HG03108 (cell line): Measurements from ENCODE around the gene ST6GAL1.
"Not testable (repeated sequence)": the region's sequence is repeated elsewhere in the genome, so short reads cannot be mapped to it uniquely, and the experiment has no call there.

ENCODE experiments used
- ATAC-seq: cut with Tn5 transposase; IDR thresholded peaks from one replicate; pipeline ENCODE4 v1.9.1; 2021; ENCODE audit warnings: moderate library complexity; ENCODE audit not compliant: unreplicated experiment

Gene ST6GAL1

DNA sequence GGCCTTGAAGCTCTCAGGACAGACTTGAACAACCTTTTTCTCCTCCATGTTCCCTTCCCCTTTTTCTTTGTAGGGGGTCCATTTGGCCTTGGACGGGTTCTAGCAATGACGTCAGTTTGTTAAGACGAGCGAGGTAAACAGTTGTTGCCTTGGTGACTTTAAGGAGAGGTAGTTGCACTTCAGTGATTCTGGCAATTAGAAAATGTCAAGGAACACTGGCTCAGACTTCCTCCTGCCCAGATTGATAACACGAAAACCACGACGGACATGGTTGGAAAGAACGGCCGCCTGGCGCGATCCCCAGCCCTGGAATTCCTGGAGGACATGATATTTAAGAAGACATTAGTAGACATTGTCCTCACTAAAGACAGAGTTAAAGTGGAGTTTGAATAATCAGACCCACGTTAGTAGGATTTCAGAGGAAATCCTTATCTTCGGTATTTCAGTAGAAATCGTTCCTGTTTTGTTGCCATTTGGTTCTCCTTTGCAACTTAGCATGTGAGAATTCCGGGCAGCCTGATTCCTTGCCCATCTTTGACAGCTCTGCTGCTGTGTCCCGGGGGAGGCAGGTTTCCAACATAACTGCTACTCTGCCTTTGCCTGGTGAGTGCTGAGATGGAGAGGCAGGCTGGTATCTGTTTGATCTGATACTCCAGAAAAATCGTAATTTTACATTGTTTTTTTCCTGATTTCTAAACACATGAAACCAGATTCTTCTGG is 87.3 kb downstream of the ST6GAL1 start:
- no peak for ATAC-seq

DNA sequence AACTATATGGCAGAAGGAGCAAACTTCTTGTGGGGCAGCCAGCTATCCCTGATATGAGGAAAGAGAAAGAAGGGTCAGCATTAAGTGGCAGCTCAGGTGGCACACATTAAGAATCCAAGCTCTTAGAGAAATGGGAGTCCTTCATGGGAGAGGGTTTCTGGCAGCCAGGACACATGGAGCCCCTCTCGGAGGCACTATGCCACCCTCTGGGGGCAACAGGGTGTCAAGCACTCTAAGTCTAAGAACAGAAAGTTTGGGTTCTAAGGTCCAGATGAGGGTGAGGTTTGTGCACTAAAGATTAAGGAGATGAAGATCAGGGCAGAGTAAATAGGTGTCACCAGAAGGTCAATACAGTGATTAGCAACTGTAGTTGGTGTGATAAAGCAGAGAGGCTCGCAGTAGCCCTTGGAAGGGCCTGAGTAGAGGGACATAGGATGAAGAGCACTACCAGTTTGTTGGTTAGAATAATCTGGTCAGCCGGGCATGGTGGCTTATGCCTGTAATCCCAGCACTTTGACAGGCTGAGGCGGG is 89.3 kb downstream of the ST6GAL1 start:
- ATAC-seq, result no peak

DNA sequence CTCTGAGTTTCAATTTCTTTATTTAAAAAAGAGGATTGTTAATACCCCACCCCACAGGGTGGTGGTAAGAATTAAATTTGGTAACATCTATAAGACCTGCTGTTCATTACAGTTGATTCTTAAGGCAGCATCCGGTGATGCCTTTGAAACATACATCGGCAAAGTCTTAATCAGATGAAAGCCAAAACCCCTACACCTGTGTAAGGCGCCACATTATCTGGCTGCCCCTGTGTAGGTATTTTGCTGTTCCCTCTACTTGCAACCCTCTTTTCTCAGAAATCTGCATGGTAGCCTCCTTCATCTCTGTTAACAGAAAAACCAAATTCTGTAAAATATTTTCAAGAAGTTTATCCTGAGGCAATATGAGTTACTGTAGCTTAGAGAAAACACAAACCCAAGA is 90.0 kb downstream of the ST6GAL1 start:
- ATAC-seq, result no peak

DNA sequence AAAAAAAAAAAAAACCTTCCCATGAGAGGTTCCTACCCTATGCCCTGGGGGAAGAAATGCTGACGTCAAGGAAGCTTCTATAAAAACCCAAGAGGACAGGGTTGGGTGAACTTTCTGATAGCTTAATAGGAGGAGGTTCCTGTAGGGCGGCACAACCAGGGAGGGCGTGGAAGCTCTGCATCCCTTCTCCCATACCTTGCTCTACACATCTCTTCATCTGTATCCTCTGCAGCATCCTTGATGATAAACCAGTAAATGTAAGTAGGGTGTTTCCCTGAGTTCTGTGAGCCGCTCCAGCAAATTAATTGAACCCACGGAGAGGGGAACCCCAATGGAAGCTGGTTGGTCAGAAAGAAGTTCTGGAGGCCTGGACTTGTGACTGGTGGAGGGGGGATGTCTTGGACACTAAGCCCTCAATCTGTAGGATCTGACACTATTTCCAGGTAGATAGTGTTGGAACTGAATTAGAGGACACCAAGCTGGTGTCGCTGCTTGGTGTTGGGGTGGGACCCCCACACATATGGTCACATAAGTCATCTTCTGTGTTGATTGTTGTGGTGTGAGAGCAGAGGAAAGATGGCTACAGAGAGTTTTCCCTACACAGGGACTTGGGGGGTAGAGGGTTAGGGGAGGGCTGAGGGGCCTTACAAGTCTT is 91.5 kb downstream of the ST6GAL1 start:
- peak; percentile 43 for ATAC-seq

DNA sequence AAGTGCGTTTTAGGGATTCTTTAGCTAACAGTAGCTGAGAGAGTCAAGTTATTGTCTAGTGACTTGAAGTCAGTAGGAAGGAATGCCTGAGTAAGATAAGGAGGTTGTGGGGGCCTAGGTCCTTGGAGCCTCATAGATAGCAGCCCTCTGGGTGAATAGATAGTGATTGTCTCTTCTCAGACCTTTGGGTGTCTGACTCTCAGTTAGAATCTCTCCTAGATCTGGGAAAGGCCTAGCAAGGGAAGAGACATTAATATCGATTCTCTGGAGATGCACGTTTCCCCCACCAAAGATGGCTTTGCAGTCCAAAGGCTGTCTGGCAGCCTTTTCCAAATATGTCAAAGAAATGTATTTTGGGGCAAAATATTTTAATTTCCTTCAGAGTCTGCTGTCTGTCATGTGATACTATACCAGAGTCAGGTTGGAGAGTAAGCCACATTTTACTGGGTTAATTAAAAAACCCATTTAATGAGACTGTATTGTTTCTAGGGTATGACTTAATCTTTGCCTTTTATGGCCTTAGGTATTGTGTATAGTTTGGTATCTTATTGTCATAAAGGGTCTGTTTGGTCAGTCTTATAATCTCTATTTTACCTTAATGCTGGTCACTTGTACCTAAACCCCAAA is 92.2 kb downstream of the ST6GAL1 start:
- ATAC-seq, result no peak

DNA sequence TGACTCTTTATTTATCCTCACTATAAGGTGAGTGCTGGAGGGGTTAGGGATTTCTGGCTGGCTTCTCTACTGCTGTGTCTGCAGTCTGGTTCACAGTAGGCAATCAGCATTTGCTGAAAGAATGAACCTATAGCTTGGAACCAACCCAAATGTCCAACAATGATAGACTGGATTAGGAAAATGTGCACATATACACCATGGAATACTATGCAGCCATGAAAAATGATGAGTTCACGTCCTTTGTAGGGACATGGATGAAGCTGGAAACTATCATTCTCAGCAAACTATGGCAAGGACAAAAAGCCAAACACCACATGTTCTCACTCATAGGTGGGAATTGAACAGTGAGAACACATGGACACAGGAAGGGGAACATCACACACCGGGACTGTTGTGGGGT is 93.0 kb downstream of the ST6GAL1 start:
- not testable (repeated sequence) for ATAC-seq

DNA sequence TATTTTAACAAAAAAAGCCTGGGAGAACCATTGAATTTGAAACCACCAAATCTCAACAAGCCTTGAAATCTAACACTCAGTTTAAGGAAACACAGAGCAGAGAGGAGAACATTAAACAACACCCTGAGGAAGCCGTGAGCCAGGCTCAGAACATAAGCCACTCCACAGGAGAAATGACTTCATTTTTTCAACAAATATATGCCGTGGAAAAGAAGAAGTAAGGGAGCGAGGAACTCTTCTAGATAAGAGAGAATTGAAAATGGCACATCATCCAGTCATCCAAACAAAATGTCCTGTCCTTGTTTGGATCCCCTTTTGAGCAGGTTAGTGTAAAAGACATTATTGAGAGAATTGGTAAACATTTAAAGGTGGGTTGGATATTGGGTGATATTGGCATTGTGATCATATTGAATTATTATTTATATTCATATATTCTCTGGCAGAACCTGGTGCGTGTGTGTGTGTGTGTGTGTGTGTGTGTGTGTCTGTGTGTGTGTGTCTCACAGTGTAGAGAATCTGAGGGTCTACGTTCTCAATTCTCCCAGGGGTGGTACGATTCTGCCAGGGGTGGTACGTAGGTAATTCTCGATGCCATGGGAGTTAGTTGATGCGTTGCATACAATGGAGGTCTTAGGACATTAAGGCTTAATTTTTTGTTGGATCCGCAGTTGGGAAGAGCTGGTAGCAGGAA is 94.4 kb downstream of the ST6GAL1 start:
- no peak for ATAC-seq

DNA sequence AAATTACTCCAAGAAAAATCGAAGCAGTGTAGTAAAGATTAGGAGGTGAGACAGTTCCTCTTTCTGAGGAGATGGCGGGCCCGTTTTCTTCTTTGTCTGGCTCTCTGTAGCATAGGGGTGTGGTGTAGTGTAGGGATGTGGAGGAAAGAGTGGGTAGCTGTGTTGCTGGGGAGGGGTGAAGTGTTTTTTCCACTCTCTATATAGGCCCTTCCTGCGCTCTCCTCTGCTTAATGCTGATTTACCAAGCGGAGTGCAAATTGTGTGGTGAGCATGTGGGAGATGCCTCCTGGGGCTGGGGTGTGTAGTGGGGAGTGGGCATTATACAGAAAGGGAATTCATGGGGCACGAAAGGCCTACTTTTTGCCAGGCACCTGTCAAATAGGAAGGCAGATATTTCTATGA is 94.9 kb downstream of the ST6GAL1 start:
- ATAC-seq, result peak; percentile 19

DNA sequence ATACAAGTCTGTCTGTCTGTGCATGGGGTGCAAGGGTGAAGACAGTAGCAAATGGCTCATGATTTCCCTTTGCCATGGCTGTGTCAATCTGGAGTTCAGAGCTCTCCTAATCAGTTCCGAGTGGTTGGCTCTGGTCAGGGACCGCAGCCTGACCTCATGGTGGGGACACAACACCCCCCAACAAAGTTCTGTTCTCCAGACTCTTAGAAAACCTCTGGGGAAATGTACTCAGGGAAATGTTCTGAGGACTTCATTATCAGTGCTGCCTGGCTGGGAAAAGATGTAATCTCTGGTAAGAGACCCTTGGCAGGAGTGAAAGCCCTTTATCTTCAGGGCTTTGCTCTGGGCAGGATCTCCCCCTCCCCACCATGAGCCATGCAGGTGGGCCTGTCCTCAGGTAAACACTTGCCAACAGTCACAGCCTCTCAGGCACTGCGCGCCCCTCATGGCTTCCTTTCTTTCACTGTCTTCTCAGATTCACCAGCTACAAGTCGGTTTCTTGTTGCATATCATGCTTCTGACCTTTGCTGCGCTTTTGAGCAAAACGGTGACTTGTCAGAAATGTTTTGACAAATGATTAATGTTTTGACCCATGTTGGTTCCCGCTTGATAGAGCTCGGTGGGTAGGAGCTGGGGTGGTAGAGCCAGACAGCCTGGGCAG is 95.5 kb downstream of the ST6GAL1 start:
- peak; percentile 22 for ATAC-seq

DNA sequence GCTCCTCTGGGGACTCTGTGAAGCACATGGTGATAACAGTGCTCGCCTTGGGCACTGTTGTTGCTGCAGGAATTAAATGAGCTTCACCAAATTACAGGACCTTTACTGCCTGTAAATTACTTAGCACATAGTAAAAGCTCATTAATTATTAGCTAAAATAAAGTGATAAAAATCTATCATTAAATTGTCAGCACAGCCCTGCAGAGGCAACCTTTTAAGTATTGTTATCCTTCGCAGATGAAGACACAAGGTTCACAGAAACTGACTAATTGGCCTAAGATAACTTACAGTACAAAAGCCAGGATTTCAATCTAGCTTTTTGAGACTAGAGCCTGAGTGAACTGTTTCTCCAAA is 96.0 kb downstream of the ST6GAL1 start:
- ATAC-seq, result no peak

DNA sequence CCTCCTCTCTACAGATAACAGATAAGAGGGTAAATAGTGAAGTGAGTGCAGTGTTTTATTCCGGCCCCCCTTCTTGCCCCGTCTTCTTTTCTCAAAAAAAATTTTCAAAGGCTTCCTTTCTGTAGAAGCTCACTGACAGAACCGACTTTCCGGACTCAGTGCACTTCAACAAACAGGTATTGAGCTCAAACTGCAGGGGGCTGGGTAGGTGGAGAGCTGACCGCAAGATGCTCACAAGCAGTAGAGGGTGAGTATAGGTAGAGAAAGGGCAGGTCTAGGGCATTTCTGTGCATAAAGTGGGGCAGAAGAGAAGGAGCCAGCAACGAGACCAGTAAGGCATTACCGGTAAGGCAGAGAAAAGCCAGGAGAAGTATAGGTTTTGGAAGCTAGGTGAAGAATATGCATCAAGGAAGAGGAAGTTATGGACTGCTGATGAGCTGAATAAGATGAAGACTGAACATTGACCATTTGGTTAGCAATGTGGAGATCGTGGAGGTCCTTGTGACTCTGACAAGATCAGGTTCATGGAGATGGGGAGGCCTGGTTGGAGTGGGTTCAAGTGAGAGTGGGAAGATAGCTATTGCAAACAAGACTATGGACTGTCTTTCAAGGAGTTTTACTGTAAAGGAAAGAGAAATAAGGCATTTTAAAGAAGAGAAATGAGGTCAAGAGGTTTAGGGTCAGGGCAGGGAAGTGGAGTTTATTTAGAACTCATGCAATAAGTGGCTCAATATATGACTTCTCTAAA is 97.4 kb downstream of the ST6GAL1 start:
- no peak for ATAC-seq

DNA sequence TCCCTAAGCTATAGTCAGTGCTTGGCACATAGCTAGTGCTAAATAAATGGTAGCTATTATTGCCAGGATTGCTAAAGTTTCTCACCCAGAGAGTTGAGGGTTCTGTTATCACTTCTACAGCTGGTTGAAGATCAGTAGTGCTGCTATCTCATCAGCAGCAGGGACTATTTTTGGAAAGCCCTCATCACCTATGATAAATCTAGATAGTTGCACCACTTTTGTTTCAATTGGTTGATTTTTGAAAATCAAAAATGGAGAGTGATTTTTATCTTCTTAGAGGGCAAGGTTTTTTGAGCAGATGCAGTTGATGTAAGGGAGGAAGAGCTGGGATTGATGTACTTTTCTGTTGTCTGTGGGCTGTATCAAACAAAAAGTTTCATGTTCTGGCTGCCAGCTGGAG is 101.6 kb downstream of the ST6GAL1 start:
- no peak for ATAC-seq

DNA sequence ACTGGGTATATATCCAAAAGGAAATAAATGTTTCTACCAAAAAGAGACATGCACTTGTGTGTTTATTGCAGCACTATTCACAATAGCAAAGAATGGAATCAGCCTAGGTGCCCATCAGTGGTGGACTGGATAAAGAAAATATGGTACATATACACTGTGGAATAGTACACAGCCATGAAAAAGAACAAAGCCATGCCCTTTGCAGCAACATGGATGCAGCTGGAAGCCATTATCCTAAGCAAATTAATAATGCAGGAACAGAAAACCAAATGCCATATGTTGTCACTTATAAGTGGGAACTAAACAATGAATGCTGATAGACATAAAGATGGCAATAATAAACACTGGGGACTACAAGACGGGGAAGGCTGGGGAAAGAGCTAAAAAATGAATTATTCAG is 106.1 kb downstream of the ST6GAL1 start:
- no peak for ATAC-seq

DNA sequence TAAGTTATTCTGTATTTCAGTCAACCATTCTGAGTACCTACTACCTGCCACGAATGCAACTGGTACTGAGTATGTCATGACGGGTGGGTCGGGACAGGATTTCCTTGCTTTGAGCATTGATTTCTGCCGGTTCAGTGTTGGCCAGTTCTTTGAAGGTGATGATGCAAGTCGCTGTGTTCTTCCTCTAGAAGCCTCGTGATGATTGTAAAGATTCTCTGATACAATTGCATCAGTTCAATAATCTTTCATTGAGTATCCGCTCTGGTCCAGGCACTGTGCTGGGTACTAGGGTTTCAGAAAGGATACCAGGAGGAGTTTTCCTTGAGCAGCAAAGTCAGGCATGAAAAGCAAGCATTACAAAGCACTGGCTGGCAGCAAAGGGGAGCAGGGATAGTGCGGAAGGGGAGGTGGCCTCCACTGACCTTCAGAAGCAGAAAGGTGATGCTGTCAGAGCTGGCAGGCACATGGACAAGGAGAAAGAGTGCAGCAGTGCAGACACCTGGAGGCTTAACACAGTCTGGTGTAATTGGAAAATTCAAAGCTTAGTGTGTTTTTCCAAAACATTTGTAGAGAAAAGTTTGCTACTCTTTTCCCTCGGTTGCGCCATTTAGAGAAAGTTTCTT is 108.9 kb downstream of the ST6GAL1 start:
- no peak for ATAC-seq

DNA sequence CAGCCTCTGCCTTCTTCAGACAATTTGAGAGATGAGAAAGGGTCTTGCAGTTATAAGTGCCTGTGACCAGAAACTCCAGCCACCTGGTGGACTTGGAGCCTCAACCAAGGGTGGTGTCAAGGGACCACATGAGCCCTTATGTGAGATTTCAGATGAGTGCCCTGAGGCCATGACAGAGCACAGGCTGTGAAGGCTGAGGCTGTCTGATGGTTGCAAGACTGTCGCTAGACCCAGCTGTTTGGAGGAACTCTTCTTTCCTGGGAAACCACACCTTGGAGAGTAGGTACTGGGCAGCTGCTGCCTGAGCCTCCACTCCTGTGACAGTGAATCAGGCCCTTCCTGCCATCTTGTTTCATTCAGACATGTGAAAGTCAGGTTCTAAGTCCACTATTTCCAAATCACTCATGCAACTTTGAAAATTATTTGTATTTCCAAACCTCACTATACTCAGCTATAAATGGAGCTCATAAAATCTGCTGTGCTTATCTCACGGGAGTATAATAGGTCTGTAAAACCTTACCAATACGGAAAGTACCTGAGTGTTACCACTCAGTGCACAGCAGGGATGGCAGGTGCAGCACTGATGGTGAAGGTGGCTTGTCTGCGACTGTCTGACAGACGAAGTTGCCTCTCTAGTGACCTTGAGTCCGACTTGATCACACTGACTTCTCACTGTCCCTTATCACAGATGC is 109.5 kb downstream of the ST6GAL1 start:
- ATAC-seq, result no peak

DNA sequence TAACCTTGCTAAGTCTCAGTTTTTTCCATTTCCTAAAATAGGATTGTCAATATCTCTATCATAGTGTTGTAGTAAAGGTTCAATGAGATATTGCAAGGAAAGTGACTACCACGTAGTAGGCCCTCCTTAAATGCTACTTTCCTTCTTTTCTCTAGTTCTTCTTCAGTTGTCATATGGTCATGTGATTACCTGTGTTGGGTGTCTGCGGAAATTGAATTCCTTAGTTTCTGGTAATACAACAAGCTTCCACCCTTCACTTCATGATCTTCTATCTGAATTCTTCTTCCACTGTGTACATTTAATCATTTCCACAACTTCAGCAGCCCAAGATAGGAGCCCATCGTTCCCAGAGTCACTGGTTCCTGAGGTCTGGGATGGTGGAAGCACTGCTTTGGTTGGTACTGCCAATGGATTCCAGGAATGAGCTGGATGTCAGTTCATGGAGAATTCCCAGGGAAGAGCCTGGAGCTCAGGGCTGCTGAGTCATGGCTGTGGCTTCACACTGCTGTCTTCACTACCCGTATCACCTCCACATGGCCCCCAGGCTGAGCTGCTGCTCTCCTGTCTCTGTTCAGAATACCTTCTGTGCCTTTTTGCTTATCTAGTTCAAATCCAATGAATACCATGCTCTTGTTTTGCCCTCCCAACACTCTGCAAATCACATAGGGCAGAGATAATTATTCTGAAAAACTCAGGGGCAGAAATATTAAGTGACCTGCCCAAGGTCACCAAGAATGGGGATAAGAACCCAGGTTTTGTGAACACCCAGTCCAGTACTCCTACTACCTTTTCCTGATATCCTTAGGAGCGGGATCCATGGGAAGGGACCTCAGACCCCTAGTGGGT is 110.4 kb downstream of the ST6GAL1 start:
- ATAC-seq, result no peak

DNA sequence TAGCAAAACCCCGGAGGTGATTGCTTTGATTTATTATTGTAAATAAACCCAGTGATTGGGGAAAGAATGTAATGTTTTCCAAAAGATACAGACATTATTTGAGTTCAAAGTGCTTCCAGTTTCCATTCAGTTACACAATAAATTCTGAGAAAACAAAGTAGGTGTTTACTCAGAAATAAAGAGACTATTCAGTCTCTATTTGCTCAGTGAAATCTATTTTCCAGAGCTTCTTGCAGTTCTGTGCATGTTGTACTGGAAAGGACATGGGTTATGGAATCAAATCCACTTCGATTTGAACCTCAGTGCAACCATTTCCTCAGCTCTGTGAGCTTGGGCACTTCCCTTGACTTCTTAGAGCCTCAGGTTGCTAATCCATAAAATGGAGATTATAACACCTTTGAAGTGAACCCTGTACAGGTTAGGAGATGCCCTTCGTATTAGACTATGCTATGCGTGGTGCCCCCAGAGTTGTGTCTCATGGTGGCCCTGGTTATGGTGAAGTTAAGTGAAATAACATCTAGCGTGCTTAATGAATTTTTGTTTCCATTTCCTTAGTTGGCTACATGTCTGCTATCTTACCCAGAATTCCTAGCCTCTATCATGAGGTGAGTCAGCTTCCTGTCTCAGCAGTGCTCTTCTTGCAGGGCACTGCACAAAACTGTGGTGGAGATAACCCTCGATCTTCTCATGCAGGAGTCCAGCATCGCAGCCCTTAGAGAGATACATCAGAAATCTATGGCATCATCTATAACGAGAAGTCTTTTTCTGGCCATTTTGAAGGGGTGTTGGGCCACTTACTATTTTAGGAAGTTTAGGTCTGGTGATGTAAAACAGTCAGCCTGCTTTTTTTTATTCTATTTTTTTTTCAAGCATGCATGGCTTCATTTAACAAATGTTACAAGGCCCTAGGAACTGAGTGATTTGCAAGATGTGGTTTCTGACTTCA is 111.3 kb downstream of the ST6GAL1 start:
- peak; percentile 44 for ATAC-seq
